Measurements from ENCODE around the gene SPRY1. TPM values are rescaled to one million over a fixed set of nuclear protein-coding genes. Genes with fewer than 3 reads are reported as not detected.

The SPRY1 gene
- total RNA-seq, 2 donors from 2014 or later = 59.6 to 89.9 TPM

- ATAC-seq (no peak), DNase-seq (no peak)
- intact Hi-C loops (cut with DNase I) = loop anchor here in 1 of 2 donors (10.0 kb wide), 1 partner anchor 141 kb away; no protein-coding TSS in a partner anchor
These were observed 27.2 kb downstream of the SPRY1 start for GRCh38 chr4:123423819-123424218.

DNA sequence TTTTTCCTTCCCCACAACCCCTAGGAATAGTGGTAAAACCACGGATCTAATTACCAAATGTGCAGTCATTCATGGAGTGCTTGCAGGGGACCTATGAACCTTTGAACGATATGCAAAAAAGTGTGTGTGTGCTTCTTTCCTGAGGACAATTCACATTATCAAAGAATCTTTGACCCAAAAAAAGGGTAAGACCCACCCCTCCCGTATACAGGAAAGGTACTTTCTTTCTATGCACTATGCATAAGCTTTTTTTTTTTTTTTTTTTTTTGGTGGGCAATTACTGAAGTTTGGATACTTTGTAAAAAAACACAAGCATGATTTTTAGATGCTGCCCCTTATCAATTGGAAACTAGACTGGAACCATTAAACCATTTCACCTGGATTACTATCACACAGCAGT is 31.4 kb downstream of the SPRY1 start:
- ATAC-seq (no peak), DNase-seq (no peak)
- intact Hi-C loops (cut with DNase I) = loop anchor here in 1 of 2 donors (10.0 kb wide), 1 partner anchor 137 kb away; no protein-coding TSS in a partner anchor

DNA sequence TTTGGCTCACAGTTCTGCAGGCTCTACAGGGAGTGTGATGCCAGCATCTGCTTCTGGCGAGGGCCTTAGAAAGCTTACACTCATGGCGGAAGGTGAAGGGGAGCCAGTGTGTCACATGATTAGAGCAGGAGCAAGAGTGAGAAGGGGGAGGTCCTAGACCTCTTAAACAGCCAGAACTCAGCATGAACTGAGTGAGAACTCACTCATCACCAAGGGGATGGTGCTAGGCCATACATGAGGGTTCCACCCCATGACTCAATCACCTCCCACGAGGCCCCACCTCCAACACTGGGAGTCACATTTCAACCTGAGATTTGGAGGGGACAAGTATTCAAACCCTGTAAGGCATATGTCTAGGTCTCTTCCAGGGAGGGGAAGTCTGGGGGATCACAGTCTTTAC is 33.4 kb downstream of the SPRY1 start:
- ATAC-seq (no peak), DNase-seq (no peak)
- intact Hi-C loops (cut with DNase I) = no loop called here

DNA sequence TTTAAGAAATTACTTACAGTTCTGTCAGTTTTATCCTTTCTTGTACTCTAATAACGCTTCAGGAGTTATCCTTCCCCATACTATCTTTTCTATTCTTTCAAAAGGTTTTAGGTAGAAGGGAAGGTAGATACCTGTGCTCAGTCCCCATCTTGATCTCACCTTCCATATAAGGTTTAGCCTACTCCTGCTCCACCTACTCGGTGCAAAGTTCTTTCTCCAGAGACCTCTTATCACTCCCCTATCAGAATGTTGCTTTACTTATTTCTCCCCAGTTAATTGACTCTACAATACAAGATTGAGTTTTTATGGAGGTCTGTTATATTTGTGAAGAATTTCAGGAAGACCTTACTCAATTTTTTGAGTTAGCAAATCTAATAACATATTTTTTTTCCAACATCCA is 33.9 kb downstream of the SPRY1 start:
- no peak for DNase-seq
- intact Hi-C loops (cut with DNase I) = no loop called here

GRCh38 chr4:123433573-123433972 is 37.0 kb downstream of the SPRY1 start:
- no peak for ATAC-seq
- intact Hi-C loops (cut with DNase I) = no loop called here
- no peak for DNase-seq

More for the DNA sequence above, 33.9 kb downstream of the SPRY1 start:
- no peak for ATAC-seq

GRCh38 chr4:123433976-123434375 is 37.4 kb downstream of the SPRY1 start:
- ATAC-seq = no peak
- DNase-seq = no peak
- intact Hi-C loops (cut with DNase I) = no loop called here

DNA sequence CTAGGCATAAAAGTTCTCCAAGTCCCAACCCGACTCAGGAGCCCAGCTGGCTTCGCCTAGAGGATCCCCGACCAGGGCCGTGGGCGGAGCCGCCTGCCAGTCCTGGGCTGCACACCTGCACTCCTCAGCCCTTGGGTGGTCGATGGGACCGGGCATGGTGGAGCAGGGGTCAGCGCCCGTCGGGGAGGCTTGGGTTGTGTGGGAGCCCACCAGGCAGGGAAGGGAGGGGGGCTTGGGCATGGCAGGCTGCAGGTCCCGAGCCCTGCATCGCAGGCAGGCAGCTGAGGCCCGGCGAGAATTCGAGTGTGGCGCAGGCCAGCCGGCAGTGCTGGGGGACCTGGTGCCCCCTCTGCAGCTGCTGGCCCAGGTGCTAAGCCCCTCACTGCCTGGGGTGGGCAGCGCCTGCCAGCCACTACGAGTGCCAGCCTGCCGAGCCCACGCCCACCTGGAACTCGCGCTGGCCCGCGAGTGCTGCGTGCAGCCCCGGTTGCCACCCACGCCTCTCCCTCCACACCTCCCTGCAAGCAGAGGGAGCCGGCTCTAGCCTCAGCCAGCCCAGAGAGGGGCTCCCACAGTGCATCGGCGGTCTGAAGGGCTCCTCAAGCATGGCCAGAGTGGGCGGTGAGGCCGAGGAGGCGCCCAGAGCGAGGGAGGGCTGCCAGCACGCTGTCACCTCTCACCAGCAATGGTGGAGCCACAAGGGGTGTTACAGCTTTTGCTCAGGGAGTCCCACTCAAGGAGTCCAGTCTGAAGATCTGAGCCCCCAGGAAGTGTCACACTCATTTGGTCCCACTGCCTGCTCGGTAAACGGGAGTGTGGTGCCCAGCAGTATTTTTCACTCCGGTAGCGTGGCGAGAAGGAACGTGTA is 38.9 kb downstream of the SPRY1 start:
- intact Hi-C loops (cut with DNase I) = no loop called here
- no peak for ATAC-seq
- DNase-seq = no peak

DNA sequence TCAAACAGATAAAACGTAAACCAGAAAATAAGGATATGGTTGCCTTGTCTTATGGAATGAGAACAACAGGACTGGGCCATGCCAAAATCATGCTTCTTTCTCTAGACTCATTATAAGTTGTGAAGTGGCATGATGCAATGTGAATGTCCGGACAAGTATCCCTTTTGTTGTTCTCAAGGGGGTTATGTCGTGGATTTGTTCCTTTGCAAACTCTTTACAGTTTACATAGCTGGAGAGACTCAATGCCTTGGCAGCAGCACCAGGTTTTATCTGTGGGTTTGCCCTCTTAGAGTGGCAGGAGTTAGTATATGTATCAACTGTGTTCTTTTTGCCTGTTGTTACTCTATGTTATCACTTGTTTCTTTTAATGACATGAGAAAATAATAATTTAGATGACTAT is 41.4 kb downstream of the SPRY1 start:
- ATAC-seq (peak; percentile 29 to 47), DNase-seq (no peak)
- intact Hi-C loops (cut with DNase I) = no loop called here

- DNase-seq = no peak
- intact Hi-C loops (cut with DNase I) = no loop called here
- peak; percentile 34 to 62 for ATAC-seq
These were observed 47.0 kb downstream of the SPRY1 start for GRCh38 chr4:123443401-123444289.

GRCh38 chr4:123444290-123444731 is 47.7 kb downstream of the SPRY1 start:
- intact Hi-C loops (cut with DNase I) = no loop called here
- ATAC-seq (peak; percentile 84 to 94), DNase-seq (peak; percentile 34)

GRCh38 chr4:123446865-123447474 is 50.4 kb downstream of the SPRY1 start:
- intact Hi-C loops (cut with DNase I) = no loop called here
- ATAC-seq (no peak), DNase-seq (no peak)

- ATAC-seq = no peak
These were observed 52.8 kb downstream of the SPRY1 start for GRCh38 chr4:123449362-123449761.

DNA sequence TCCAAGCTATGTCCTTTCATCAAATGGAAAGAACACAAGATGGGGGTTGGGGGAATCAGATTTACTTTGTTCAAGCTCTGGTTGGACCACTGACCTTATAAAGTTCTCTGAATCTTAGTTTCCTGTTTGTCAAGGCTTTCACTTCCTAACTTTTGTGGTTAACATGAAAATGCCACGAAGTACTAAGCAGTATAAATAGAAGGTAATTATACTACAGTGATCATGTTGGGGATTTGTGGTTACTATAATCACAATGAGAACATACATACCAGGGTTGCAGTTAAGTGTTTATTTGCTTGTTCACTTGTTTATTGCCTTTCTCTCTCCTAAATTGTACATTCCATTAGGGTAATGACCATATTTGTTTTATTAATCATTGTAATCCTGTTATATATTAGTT is 53.2 kb downstream of the SPRY1 start:
- intact Hi-C loops (cut with DNase I) = no loop called here
- ATAC-seq (no peak), DNase-seq (no peak)

More at GRCh38 chr4:123449362-123449761, 52.8 kb downstream of the SPRY1 start:
- intact Hi-C loops (cut with DNase I) = no loop called here
- no peak for DNase-seq

- DNase-seq = no peak
- ATAC-seq = no peak
- intact Hi-C loops (cut with DNase I) = no loop called here
These were observed 53.8 kb downstream of the SPRY1 start for GRCh38 chr4:123450393-123450792.

DNA sequence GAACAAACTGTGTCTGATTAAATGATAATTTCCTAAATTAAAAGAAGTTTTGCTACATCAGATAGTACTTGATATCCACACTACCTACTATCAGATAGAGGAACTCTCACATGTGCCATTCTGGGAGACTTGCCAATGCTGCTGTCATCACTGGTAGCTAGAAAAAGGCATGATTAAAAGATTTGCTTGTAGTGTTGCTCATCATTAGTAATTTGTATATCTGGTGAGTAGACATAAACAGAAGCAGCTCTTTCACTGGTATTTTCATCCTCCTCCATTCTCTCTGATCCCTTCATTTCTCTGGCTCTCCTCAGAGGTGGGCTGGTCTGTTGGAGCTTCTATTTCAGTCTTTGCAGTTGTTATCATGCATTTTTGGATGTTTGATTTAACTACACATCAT is 56.0 kb downstream of the SPRY1 start:
- ATAC-seq = peak; percentile 27 to 64
- DNase-seq = peak; percentile 51
- intact Hi-C loops (cut with DNase I) = no loop called here

DNA sequence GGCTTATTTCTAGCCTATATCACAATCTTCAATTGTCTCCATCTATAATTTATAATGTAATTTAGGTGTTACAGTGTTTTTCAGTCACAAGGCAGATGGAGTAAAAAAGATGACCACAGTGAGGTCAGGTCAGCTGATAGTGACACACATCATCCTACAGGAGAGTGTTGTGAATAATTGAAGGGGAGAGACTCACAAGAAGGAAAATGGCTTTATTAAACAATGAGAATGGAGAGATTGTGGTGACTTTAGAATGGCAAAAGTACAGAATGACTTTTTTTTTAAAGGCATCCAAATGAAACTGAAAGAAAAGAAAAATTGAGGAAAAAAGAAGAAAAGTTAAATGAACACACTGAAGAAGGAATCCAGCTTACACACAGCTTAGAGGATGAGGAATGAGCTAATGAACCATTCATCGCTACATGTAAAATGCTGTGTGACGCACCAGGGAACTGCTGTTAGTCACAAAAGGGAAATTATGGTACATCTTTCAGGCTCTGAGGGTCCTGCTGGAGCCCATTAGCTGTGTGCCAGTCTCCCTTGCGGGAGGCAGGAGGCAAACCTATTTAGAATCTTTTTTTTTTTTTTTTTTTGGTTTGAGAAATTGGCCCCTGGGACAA is 56.6 kb downstream of the SPRY1 start:
- ATAC-seq = no peak
- intact Hi-C loops (cut with DNase I) = no loop called here
- no peak for DNase-seq
